Mesenteric fat pad (tissue), 1 donor: ENCODE measurements around the gene BCL2. TPM values are rescaled to one million over a fixed set of nuclear protein-coding genes. Genes with fewer than 3 reads are reported as not detected.
"Not testable (repeated sequence)": the region's sequence is repeated elsewhere in the genome, so short reads cannot be mapped to it uniquely, and the experiment has no call there.

ENCODE experiments used
- DNase-seq: peaks from one replicate; pipeline ENCODE4 v3.0.0-alpha.2; 2020; ENCODE audit warnings: low spot score
- total RNA-seq: library from RNA; stranded (reverse); fragmentation: NEBNext Ultra II Directional; extraction: Animal tissue kit (Norgen Biotek cat#: 25700); gene quantifications from one replicate; pipeline ENCODE4 v1.2.1, GENCODE V29; 2021
- donor health status: DM: yes; HTN: yes; CAD: no.

The BCL2 gene
- total RNA-seq, 1 donor from 2014 or later, result 58.7 TPM

DNA sequence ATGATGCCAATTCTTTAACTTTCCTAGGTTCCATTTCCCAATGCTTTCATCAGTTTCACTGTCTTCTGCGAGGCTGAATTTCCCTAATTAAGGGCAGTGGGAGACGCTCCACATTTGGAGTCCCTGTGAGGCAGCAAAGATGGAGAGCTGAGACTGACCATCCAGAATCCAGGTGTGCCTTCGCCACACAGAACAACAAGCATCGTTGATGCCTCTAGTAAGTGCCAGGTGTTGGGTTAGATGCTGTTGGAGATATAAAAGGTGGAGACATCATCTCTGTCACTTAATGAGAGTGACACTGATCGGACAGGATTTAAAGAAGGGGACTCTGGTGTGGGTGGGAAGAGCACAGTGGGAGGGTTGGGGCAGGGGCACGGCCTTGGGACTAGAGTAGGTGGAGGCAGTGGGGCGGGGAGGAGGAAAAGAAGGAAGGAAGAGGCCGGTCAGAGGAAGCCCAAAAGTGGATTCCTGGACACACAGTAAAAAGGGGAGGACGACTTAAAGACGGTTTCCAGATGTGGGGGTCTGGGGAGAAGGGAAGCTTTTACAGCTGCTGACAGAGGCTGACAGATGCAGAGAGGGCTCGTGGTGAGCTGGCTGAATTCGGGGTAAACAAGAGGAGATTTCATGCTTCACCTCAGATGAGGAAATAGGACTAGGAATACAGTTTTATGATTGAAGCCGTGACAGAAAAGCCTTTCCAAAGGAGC, 113.0 kb downstream of the BCL2 start:
- no peak for DNase-seq

DNA sequence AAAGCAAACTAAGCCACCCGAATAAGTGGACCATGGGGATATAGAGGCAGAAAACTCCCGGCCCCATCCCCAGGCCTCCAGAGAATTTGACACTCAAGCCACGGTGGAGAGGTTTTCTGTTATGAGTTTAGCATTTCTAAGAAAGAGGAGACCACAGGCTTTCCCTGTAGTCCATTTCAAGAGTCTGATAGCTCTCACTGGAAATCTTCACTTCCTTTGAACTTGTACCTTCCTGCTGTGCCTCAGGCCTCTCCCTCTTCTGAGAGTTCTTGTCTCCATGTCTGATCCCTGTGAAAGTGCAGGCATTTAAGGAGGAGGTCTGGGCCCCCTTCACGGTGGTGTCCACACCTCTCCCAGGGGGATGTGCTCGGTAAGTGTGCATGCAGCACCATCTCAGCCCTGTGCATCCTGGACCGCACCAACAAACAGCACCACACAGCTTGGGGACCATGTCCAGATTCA, 113.7 kb downstream of the BCL2 start:
- DNase-seq, result no peak

DNA sequence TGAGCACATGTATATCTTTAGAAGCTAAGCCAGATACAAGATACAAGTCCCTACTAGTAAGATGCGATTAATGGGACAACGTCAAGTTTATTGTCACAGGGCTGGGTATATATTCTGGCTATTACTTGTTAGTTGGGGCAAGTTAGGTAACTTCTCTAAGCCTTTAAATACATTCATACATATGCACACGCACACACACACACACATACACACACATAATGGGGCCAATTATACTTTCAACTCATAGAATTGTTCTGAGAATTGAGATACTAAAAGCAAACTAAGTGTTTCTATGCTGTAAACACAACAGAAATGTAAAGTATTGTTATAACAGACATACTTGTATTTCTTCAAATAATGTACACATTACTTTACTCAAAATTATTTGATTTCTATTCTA, 116.1 kb downstream of the BCL2 start:
- no peak for DNase-seq

DNA sequence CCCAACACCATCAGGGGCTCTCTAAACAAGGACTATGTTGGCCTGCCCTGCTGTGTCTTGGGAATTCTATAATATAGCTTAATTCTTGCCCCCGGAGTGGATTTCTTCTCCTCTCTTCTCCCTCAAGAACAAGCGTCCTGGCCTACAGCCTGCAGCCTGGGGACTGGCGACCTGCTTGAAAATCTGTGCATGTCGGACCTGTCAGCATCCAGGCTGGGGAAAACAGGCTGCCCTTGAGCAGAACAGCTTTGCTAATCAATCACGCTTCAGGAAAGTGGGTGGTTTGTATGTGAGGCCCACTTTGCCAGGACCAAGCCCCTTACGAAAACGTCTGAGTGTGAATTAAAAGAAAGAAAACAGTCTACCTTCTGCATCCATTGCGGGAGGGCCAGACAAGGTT, 116.7 kb downstream of the BCL2 start:
- DNase-seq, result no peak

DNA sequence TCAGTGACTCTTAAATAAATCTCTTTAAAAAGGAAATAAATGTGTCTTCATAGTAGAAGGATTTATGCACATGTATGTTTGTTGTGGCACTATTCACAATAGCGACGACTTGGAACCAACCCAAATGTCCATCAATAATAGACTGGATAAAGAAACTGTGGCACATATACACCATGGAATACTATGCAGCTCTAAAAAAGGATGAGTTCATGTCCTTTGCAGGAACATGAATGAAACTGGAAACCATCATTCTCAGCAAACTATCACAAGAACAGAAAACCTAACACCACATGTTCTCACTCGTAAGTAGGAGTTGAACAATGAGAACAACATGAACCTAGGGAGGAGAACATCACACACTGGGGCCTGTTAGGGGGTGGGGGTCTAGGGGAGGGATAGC, 118.1 kb downstream of the BCL2 start:
- DNase-seq, result not testable (repeated sequence)

- no peak for DNase-seq
These were observed 119.8 kb downstream of the BCL2 start for GRCh38 chr18:63199743-63200241.

DNA sequence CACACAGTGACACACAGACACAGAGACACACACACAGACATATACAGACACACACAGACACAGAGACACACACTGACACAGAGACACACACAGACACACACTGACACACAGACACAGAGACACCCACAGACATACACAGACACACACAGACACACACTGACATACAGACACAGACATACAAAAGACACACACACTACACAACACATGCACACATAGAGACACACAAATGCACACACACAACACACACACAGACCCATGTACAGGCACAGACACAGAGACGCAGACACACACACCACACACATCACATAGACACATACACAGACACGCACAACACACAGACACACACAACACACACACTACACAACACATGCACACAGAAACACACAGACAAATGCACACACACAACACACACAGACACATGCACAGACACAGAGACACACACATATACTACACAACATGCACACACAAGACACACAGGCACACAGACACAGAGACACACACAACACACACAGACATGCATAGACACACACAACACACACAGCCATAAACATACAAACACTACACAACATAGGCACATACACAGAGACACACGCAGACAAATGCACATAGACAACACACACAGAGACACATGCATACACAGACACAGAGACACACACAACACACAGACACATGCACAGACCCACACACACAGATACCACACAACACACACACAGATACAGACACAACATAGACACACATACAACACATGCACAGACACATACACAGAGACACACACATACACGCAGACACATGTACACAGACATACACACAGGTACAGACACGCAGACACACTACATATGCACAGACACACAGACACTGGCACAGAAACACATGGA, 120.5 kb downstream of the BCL2 start:
- DNase-seq, result no peak

DNA sequence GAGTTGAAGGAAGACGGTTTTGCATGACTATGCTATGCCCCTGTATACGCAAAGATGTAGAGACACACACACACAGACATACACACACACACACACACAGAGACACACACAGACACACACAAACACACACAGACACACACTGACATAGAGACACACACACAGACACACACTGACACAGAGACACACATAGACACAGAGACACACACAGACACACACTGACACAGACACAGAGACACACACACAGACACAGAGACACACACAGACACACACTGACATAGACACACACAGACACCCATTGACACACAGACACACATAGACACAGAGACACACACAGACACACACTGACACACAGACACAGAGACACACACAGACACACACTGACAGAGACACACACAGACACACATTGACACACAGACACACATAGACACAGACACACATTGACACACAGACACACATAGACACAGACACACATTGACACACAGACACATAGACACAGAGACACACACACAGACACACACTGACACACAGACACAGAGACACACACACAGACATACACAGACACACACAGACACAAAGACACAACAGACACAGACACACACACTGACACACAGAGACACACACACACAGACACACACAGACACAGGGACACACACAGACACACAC, 121.3 kb downstream of the BCL2 start:
- no peak for DNase-seq

DNA sequence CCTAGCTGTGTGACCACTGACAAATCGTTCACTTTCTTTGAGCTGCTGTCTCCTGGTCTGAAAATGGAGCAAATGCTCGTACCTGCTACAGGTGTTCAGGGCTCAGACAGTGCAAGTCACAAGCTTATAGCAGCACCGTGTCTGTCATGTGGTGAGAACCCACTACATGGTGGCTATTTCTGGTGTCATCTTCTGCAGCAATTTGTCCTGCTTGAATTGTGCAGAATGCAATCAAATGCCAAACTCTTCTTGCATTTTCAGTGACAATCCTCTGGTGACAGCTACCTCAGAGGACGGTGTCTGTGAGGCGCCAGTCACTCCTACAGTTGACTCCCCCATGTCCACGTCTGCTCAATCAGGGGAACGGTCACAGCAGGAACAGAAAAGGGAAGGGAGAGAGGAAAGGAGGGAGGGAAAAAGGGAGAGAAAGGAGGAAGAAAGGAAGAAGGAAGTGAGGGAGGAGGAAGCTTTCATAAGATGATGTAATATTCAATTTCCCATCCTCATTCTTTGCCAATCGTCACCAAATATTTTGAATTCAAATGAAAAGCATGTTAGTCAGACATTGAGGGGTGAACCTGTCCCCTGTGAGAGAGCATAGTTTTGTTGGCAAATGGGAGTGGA, 122.2 kb downstream of the BCL2 start:
- no peak for DNase-seq

GRCh38 chr18:63195326-63196159, 124.0 kb downstream of the BCL2 start:
- no peak for DNase-seq

GRCh38 chr18:63192885-63193349, 126.7 kb downstream of the BCL2 start:
- no peak for DNase-seq

DNA sequence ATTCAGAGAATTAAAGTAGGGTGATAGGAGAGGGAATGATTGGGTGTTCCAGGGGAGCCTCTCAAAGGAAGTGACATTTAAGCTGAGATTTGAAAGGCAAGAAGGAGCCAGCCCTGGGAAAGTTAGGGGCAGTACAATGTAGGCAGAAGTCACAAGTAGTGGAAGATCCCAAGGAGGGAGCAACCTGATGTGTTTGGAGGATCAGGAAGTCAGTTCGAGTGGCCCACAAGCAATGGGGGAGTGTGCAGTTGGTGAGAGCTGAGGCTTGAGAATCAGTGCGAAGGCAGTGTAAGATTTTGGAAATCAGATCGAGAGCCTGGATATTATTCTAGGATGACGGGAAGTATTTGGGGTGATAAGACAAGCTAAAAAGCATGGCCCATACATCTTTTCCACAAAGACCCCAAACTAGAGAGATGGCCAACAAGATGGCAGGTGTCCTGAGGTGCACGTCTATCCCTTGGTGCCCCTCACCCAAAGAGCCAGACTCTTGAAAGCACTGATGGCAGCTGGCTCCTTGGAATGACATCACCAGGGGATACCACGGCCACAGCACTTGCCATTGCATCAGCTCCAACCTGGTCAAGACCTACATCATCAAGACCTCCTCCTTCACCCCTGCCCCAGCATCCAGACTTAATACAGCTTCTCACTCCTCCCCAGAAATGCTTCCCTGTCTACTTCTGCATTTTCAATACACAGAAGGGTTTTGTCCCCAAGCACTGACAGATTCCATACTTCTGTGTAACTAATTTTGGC, 127.3 kb downstream of the BCL2 start:
- no peak for DNase-seq

GRCh38 chr18:63191413-63191812, 128.2 kb downstream of the BCL2 start:
- DNase-seq, result no peak

DNA sequence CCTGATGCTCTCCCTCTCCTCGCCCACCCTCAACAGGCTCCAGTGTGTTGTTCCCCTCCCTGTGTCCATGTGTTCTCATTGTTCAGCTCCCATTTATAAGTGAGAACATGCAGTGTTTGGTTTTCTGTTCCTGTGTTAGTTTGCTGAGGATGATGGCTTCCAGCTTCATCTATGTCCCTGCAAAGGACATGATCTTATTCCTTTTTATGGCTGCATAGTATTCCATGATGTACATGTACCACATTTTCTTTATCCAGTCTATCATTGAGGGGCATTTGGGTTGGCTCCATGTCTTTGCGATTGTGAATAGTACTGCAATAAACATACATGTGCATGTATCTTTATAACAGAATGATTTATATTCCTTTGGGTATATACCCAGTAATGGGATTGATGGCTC, 128.7 kb downstream of the BCL2 start:
- not testable (repeated sequence) for DNase-seq

- DNase-seq, result no peak
These were observed 129.8 kb downstream of the BCL2 start for GRCh38 chr18:63189817-63190216.

GRCh38 chr18:63189041-63189440, 130.5 kb downstream of the BCL2 start:
- DNase-seq, result no peak

GRCh38 chr18:63187791-63188460, 131.6 kb downstream of the BCL2 start:
- DNase-seq, result no peak

DNA sequence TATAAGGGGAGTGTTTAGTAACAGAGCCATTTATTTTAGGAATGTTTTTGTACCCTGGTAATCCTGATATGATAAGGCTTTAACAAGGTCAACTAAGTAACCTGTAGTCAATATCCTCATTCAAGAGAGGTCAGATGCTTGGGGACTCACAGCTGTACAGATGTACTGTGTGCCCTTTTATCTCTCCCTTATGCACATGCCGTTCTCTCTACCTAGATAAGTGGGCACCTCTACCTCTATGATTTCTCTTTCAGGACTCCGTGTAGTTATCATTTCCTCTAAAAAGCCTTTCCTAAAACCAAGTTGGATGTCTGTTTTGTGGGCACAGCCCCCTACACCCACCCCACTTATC, 132.4 kb downstream of the BCL2 start:
- no peak for DNase-seq
